Activated CD4-positive, alpha-beta memory T cell treated with anti-CD3 and anti-CD28 coated beads for 36 hours (primary cell): Measurements from ENCODE around the gene NUDT4. TPM values are rescaled to one million over a fixed set of nuclear protein-coding genes. Genes with fewer than 3 reads are reported as not detected.
"Not testable (repeated sequence)": the region's sequence is repeated elsewhere in the genome, so short reads cannot be mapped to it uniquely, and the experiment has no call there.

Experiments
- CTCF ChIA-PET: fragments of 350-600 bp; sonication (Branson Sonifier 250); formaldehyde crosslinking; loops from one replicate; lab custom pipeline; 2021; ENCODE audit warnings: antibody characterized with exemption, inconsistent platforms; lab: Charles Lee
- POLR2A ChIA-PET: fragments of 350-600 bp; sonication (Branson Sonifier 250); formaldehyde crosslinking; loops from one replicate; lab custom pipeline; 2021; ENCODE audit warnings: antibody characterized with exemption; lab: Charles Lee
- DNase-seq: peaks from one replicate; pipeline ENCODE4 v3.0.0-alpha.2; 2020
- H3K27ac Mint-ChIP-seq: one replicate; pipeline ENCODE4 v1.8.0; 2021; ENCODE audit warnings: mixed read lengths
- H3K27me3 Mint-ChIP-seq: one replicate; pipeline ENCODE4 v1.8.0; 2021; ENCODE audit warnings: mixed read lengths
- H3K36me3 Mint-ChIP-seq: one replicate; pipeline ENCODE4 v1.8.0; 2021; ENCODE audit warnings: mixed read lengths
- H3K4me1 Mint-ChIP-seq: one replicate; pipeline ENCODE4 v1.8.0; 2021; ENCODE audit warnings: low read depth, mixed read lengths
- H3K4me3 Mint-ChIP-seq: one replicate; pipeline ENCODE4 v1.8.0; 2021; ENCODE audit warnings: mild to moderate bottlenecking, mixed read lengths
- H3K9me3 Mint-ChIP-seq: one replicate; pipeline ENCODE4 v1.8.0; 2021; ENCODE audit warnings: mixed read lengths
- intact Hi-C: fragments of 100-400 bp; cut with micrococcal nuclease; formaldehyde crosslinking; loops from one replicate; pipeline ENCODE4 v1.15.1; 2023
- total RNA-seq, 2 experiments: library from RNA; stranded (reverse); gene quantifications; one replicate each; pipeline ENCODE4 v1.2.3, GENCODE V29; 2021

NUDT4 gene
- total RNA-seq, 2 experiments from 2014 or later: 58.2 TPM

GRCh38 chr12:93373961-93374656, 3.6 kb upstream of the NUDT4 start:
- intact Hi-C loops: no loop called here
- no peak overlapping the region for H3K4me3 Mint-ChIP-seq
- peaks cover 5% of the 10 kb centered on the region for H3K36me3 Mint-ChIP-seq
- ChIA-PET CTCF (interaction anchor here (0.6 kb wide), 1 partner anchor 198 kb away, joined by 3 read pairs; no protein-coding TSS in a partner anchor), POLR2A (no interaction called here)
- H3K9me3 Mint-ChIP-seq: no peaks in the 10 kb centered on the region
- H3K27ac Mint-ChIP-seq: no peak overlapping the region
- DNase-seq: no peak
- H3K4me1 Mint-ChIP-seq: peaks cover 7% of the 10 kb centered on the region
- peaks cover 4% of the 10 kb centered on the region for H3K27me3 Mint-ChIP-seq

GRCh38 chr12:93375906-93376305, 1.8 kb upstream of the NUDT4 start:
- CTCF ChIA-PET: interaction anchor here (1.0 to 2.1 kb wide), 4 partner anchors 21 to 389 kb away, joined by 3 to 6 read pairs (median 5); no protein-coding TSS in a partner anchor
- Mint-ChIP-seq H3K9me3 (no peaks in the 10 kb centered on the region), H3K27me3 (peaks cover 4% of the 10 kb centered on the region), H3K36me3 (peaks cover 5% of the 10 kb centered on the region), H3K27ac (no peak overlapping the region), H3K4me3 (no peak overlapping the region), H3K4me1 (peaks cover 16% of the 10 kb centered on the region)
- intact Hi-C loops: loop anchor here (5.0 kb wide), 2 partner anchors 209 to 301 kb away; partner anchors contain the start of gene CRADD
- DNase-seq: no peak
- POLR2A ChIA-PET: no interaction called here

GRCh38 chr12:93376436-93377251, 1.1 kb upstream of the NUDT4 start:
- peaks cover 4% of the 10 kb centered on the region for H3K27me3 Mint-ChIP-seq
- intact Hi-C loops: loop anchor here (1.0 to 5.0 kb wide), 5 partner anchors 66 to 447 kb away; partner anchors contain the start of genes CRADD and EEA1
- POLR2A ChIA-PET: no interaction called here
- CTCF ChIA-PET: interaction anchor here (0.9 to 2.1 kb wide), 5 partner anchors 21 to 725 kb away, joined by 3 to 6 read pairs (median 5); no protein-coding TSS in a partner anchor
- H3K4me3 Mint-ChIP-seq: peak overlapping the region; percentile 20
- no peaks in the 10 kb centered on the region for H3K9me3 Mint-ChIP-seq
- peaks cover 24% of the 10 kb centered on the region for H3K4me1 Mint-ChIP-seq
- peaks cover 9% of the 10 kb centered on the region for H3K36me3 Mint-ChIP-seq
- no peak overlapping the region for H3K27ac Mint-ChIP-seq
- no peak for DNase-seq

- peak overlapping the region; percentile 99 for H3K27ac Mint-ChIP-seq
- CTCF ChIA-PET: interaction anchor here (1.0 to 3.2 kb wide), 4 partner anchors 18 to 63 kb away, joined by 3 to 27 read pairs (median 3); partner anchors contain the start of gene UBE2N
- POLR2A ChIA-PET: interaction anchor here (1.0 to 1.2 kb wide), 2 partner anchors 9 to 11 kb away, joined by 3 to 5 read pairs; no protein-coding TSS in a partner anchor
- not testable (repeated sequence) for H3K27me3 Mint-ChIP-seq, H3K36me3 Mint-ChIP-seq, H3K9me3 Mint-ChIP-seq
- peak overlapping the region; percentile 99 for H3K4me3 Mint-ChIP-seq
- intact Hi-C loops: loop anchor here (5.0 kb wide), 2 partner anchors 211 to 299 kb away; partner anchors contain the start of gene CRADD
- peak; percentile 74 for DNase-seq
- H3K4me1 Mint-ChIP-seq: peaks cover 38% of the 10 kb centered on the region
Measured at GRCh38 chr12:93378196-93378997, 672 bp downstream of the NUDT4 start.

GRCh38 chr12:93378998-93379325, 1.2 kb downstream of the NUDT4 start:
- no peaks in the 10 kb centered on the region for H3K9me3 Mint-ChIP-seq
- intact Hi-C loops: loop anchor here (5.0 kb wide), 2 partner anchors 212 to 298 kb away; partner anchors contain the start of gene CRADD
- DNase-seq: no peak
- peaks cover 43% of the 10 kb centered on the region for H3K4me1 Mint-ChIP-seq
- H3K4me3 Mint-ChIP-seq: peak overlapping the region; percentile 99
- peak overlapping the region; percentile 99 for H3K27ac Mint-ChIP-seq
- H3K27me3 Mint-ChIP-seq: no peaks in the 10 kb centered on the region
- peaks cover 11% of the 10 kb centered on the region for H3K36me3 Mint-ChIP-seq
- POLR2A ChIA-PET: interaction anchor here (0.7 to 1.2 kb wide), 3 partner anchors 8 to 11 kb away, joined by 3 to 5 read pairs (median 3); no protein-coding TSS in a partner anchor
- CTCF ChIA-PET: interaction anchor here (1.0 to 3.2 kb wide), 4 partner anchors 41 to 281 kb away, joined by 3 to 27 read pairs (median 8); partner anchors contain the start of gene UBE2N

GRCh38 chr12:93379326-93379980, 1.7 kb downstream of the NUDT4 start:
- intact Hi-C loops: loop anchor here (5.0 kb wide), 2 partner anchors 212 to 298 kb away; partner anchors contain the start of gene CRADD
- ChIA-PET CTCF (interaction anchor here (1.0 to 3.2 kb wide), 5 partner anchors 41 to 392 kb away, joined by 3 to 27 read pairs (median 11); partner anchors contain the start of gene UBE2N), POLR2A (interaction anchor here (0.7 to 1.2 kb wide), 3 partner anchors 8 to 10 kb away, joined by 3 to 5 read pairs (median 3); no protein-coding TSS in a partner anchor)
- Mint-ChIP-seq H3K27ac (peak overlapping the region; percentile 99), H3K4me1 (peaks cover 40% of the 10 kb centered on the region), H3K36me3 (peaks cover 11% of the 10 kb centered on the region), H3K4me3 (peak overlapping the region; percentile 99), H3K27me3 (no peaks in the 10 kb centered on the region), H3K9me3 (no peaks in the 10 kb centered on the region)
- DNase-seq: no peak

- no peak for DNase-seq
- POLR2A ChIA-PET: interaction anchor here (1.9 kb wide), 1 partner anchor 58 kb away, joined by 5 read pairs; no protein-coding TSS in a partner anchor
- Mint-ChIP-seq H3K36me3 (peaks cover 11% of the 10 kb centered on the region), H3K9me3 (no peaks in the 10 kb centered on the region), H3K27ac (peak overlapping the region; percentile 99), H3K4me3 (peak overlapping the region; percentile 99), H3K4me1 (peaks cover 41% of the 10 kb centered on the region), H3K27me3 (no peaks in the 10 kb centered on the region)
- CTCF ChIA-PET: interaction anchor here (1.1 to 3.2 kb wide), 7 partner anchors 17 to 721 kb away, joined by 3 to 27 read pairs (median 11); partner anchors contain the start of gene UBE2N
- intact Hi-C loops: loop anchor here (1.0 to 5.0 kb wide), 4 partner anchors 8 to 297 kb away; partner anchors contain the start of gene CRADD
Measured at GRCh38 chr12:93379981-93380361, 2.2 kb downstream of the NUDT4 start.

- CTCF ChIA-PET: interaction anchor here (0.5 to 3.2 kb wide), 12 partner anchors 16 to 722 kb away, joined by 3 to 27 read pairs (median 4); no protein-coding TSS in a partner anchor
Measured at GRCh38 chr12:93380480-93381121, 2.9 kb downstream of the NUDT4 start.

GRCh38 chr12:93381161-93381975, 3.6 kb downstream of the NUDT4 start:
- no peak for DNase-seq
- ChIA-PET POLR2A (interaction anchor here (0.6 to 1.9 kb wide), 2 partner anchors 55 to 57 kb away, joined by 4 to 5 read pairs; no protein-coding TSS in a partner anchor), CTCF (interaction anchor here (0.5 to 3.2 kb wide), 13 partner anchors 15 to 721 kb away, joined by 3 to 27 read pairs (median 4); partner anchors contain the start of gene MRPL42)
- Mint-ChIP-seq H3K4me1 (peaks cover 48% of the 10 kb centered on the region), H3K36me3 (peaks cover 17% of the 10 kb centered on the region), H3K27me3 (no peaks in the 10 kb centered on the region), H3K27ac (peak overlapping the region; percentile 99), H3K9me3 (no peaks in the 10 kb centered on the region), H3K4me3 (peak overlapping the region; percentile 99)
- intact Hi-C loops: loop anchor here (2.0 kb wide), 1 partner anchor 39 kb away; no protein-coding TSS in a partner anchor

More at GRCh38 chr12:93380480-93381121, 2.9 kb downstream of the NUDT4 start:
- H3K27ac Mint-ChIP-seq: peak overlapping the region; percentile 99
- H3K27me3 Mint-ChIP-seq: no peaks in the 10 kb centered on the region
- H3K4me3 Mint-ChIP-seq: peak overlapping the region; percentile 99
- POLR2A ChIA-PET: interaction anchor here (1.9 kb wide), 1 partner anchor 58 kb away, joined by 5 read pairs; no protein-coding TSS in a partner anchor
- no peak for DNase-seq
- no peaks in the 10 kb centered on the region for H3K9me3 Mint-ChIP-seq
- intact Hi-C loops: loop anchor here (1.0 to 2.0 kb wide), 2 partner anchors 8 to 40 kb away; no protein-coding TSS in a partner anchor
- peaks cover 48% of the 10 kb centered on the region for H3K4me1 Mint-ChIP-seq
- peaks cover 17% of the 10 kb centered on the region for H3K36me3 Mint-ChIP-seq
